NCI-H2107 treated with DMSO at 0.1 percent for 48 hours (cell line): ENCODE data around the gene TERB2.
"Not testable (repeated sequence)": the region's sequence is repeated elsewhere in the genome, so short reads cannot be mapped to it uniquely, and the experiment has no call there.

ENCODE experiments used
- DNase-seq: peaks from one replicate; lab custom pipeline; 2025; ENCODE audit not compliant: unreplicated experiment; lab: John Stamatoyannopoulos, UW

The TERB2 gene, protein sequence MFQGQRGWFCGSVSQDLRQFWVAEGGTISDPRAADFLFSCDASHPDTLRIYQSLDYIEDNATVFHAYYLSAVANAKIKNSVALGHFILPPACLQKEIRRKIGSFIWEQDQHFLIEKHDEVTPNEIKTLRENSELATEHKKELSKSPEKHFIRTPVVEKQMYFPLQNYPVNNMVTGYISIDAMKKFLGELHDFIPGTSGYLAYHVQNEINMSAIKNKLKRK

DNA sequence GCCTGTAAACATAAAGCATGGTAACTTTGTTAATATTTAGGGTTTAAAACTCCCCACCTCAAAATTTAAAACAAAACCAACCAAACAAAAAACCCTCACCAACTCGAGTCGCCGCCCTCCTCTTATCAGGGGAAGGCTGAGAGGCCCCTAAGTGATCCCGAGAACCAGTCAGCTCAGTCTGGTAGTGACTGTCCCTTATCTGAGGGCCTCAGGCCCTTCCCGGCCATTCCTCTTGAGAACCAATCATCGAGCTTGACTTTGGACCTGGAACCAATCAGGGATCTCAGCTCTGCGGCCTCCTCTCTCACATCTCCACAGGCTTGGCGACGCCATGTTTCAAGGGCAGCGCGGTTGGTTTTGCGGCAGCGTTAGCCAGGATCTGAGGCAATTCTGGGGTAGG lies at the start of gene TERB2:
Gene TERB2 (plus strand): TSS at position 300 of the 400 bp plus-strand sequence. CDS start 32 bp downstream, at position 332.
- no peak for DNase-seq

DNA sequence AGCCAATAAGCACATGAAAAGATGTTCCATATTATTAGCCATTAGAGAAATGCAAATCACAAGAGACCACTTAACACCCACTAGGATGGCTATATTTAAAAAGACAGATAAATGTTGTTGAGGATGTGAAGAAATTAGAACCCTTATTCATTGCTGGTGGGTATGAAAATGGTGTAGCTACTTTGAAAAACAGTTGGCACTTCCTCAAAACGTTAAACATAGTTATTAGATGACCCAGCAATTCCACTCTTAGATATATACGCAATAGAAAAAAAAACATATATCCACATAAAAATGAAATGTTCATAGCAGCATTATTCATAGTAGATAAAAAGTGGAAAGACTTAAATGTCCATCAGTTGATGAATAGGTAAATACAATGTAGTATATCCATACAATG lies 47.1 kb upstream of the TERB2 start:
- no peak for DNase-seq

DNA sequence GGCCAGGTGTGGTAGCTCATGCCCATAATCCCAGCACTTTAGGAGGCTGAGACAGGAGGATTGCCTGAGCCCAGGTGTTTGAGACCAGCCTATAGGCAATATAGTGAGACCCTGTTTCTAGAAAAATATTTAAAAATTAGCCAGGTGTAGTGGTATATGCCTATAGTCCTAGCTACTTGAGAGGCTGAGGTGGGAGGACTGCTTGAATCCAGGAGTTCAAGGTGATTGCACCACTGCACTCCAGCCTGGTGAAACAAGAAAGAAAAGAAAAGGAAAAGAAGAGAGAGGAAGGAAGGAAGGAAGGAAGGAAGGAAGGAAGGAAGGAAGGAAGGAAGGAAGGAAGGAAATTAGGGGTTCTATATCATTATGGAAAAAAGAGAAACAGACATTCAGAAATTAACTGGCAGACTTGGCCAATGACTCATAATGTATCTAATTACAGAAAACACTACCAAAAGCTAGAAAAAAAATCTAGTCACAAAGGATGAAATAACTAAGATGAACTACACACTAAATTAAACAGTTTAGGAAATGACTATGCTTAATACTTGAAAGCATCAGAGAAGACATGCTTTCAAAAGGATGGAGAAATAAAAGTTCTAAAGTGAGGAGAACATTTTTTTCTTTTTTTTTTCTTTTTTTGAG lies 45.4 kb upstream of the TERB2 start:
- DNase-seq: no peak

DNA sequence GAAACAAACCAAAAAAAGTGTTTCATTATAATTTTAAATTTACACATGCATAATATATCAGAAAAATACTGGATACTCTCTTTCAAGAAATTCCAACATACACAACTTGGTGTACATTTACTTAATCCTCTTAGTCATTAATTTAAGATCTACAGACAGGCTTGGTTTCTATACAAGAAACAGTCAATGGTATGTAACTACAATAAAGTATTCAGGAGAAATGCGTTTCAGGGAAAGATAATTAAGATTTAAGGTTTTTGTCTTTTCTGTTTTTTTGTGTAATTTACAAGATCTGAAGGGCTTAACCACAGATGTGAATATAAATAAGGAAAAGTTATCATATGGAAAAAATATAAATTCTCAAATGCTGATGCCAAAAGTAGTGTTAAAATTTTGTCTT lies 44.3 kb upstream of the TERB2 start:
- not testable (repeated sequence) for DNase-seq

DNA sequence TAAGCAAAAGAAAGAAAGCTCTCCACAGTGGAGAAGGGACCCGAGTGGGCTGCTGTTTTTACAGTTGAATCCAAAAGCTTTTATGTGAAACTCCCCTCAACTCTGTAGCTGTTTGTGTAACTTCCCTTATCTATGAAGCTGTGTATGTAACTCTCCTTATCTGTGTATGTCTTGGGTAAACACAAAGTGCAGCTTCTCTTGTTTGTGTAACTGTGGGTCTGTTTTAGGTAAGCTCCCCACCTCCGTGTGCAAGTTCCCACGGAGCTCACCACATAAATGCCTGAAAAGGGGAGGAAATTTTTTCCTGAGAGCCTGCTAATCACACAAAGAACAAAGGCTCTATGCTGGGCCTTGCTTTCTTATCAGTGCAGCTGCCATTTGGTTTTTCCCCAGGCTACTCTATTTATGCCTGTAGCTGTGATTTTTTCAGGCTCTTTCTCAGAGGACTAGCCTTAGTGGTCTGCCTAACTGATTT lies 43.5 kb upstream of the TERB2 start:
- not testable (repeated sequence) for DNase-seq

DNA sequence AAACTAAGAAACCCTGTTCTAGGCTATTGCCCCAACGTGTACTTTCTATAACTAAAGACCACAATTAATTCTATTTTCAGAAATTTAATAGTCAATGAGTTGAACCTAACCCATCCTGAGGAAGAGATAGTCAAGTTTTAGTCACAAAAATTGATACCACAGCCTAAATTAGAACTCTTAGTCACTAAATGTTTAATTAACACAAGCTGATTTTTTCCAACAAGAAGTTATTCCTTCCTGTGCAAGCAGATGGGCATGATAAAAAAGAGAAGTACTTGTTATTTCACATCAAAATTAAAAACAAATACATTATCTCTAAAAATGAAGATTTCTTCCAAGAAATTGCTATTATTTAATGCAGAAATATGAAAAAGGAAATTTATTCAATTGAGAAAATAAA lies 38.4 kb upstream of the TERB2 start:
- DNase-seq: no peak

DNA sequence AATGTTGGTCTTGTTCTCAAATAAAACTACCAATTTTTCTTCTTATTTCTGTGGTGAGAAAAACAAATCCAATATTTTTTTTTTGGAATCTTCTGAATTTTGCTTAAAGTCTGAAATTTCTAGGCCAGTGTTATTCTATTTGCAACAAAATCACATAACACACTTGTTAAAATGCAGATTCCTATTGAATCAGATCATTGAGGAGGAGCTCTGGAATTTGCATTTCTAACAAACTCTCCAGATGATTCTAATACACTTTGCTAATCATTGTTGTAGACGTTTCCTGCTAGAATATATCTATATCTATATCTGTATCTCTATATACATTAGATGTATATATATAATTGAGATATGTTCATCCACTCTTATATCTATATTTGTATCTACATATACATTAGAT lies 27.8 kb upstream of the TERB2 start:
- DNase-seq: not testable (repeated sequence)

DNA sequence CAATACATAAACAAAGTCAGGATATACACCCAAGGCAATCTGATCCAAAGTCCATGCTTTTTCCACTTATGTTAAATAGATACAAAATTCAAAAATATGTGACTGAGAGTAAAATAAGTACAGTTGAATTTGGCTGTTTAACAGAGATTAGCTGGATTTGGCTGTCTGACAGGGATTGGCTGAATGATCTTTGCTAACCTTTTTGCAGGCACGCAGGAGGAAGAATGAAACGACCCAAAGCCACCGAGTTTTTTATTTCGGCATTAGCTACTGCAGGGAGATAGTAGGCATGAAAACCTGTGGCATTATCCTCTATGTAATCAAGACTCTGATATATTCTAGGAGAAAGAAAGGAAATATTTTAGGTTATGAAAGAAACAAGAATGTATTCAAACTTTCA lies 26.2 kb upstream of the TERB2 start:
- DNase-seq: not testable (repeated sequence)

DNA sequence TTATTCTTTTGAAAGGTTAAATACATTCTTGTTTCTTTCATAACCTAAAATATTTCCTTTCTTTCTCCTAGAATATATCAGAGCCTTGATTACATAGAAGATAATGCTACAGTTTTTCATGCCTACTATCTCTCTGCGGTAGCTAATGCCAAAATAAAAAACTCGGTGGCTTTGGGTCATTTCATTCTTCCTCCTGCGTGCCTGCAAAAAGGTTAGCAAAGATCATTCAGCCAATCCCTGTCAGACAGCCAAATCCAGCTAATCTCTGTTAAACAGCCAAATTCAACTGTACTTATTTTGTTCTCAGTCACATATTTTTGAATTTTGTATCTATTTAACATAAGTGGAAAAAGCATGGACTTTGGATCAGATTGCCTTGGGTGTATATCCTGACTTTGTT lies 1.8 kb downstream of the TERB2 start:
- not testable (repeated sequence) for DNase-seq

DNA sequence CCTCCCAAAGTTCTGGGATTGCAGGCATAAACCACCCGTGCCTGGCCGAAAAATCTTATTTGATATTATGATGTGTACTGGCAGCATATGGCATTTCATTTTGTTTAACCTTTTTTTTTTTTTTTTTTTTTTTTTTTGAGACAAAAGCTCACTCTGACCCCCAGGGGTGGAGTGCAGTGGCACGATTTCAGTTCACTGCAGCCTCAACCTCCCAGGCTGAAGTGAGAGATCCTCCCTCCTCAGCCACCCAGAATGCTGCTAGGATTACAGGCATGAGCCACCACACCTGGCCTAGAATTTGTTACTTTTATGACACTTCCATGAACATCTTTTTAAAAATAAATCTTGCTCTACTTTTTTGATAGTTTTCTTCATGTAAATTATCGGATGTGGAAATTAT lies 12.0 kb downstream of the TERB2 start:
- no peak for DNase-seq

DNA sequence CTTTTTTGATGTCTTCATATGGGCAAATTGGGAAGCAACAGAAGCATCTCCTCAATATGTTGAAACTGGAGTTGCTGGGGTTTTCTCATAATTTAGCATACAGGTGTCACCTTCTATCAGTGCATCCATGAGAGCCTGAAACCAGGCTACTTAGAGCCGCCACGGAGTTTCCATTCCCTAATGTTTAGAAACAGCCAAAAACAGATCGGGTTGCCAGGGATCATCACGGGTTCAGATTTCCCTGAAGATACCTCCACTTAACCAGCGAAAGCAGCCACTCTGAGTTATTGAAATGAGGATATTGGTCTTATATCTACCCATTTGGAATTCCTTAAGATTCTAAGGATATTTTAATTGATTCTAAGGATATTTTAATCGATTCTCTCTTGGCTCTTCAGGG lies 14.5 kb downstream of the TERB2 start:
- peak; percentile 72 for DNase-seq

DNA sequence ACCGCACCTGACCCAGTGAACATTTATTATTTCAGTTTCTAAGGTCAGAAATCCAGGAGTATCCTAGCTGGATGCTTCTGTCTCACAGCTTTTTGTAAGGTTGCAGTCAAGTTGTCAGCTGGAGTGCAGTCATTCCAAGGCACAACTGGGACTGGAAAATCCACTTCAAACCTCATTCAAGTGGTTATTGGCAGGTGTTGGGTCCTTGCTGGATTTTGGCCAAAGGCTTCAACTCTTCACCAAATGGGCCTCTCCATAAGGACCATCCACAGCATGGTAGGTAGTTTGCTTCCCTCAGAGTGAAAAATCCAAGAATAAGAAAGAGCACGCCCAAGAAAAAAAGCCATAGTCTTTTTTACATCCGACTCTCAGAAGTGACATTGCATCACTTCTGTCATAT lies 19.7 kb downstream of the TERB2 start:
- not testable (repeated sequence) for DNase-seq

DNA sequence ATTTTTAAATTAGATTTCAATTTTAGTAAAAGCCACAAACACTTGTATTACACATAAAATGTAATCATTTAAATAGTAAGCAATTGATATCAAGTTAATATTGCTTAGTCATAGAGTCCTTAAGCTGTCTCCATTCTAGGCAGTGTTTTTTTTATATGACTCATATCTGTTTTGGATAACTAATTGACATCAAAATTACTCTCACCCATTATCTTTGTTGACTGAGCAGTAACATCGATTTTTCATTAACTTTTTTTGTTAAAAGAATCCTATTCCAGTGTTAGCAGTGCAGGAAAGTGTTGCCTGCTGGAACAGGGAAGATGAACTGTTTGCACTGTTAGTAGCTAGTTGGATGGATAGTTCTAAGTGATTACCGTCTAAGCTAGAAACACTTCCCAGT lies 21.3 kb downstream of the TERB2 start:
- not testable (repeated sequence) for DNase-seq

DNA sequence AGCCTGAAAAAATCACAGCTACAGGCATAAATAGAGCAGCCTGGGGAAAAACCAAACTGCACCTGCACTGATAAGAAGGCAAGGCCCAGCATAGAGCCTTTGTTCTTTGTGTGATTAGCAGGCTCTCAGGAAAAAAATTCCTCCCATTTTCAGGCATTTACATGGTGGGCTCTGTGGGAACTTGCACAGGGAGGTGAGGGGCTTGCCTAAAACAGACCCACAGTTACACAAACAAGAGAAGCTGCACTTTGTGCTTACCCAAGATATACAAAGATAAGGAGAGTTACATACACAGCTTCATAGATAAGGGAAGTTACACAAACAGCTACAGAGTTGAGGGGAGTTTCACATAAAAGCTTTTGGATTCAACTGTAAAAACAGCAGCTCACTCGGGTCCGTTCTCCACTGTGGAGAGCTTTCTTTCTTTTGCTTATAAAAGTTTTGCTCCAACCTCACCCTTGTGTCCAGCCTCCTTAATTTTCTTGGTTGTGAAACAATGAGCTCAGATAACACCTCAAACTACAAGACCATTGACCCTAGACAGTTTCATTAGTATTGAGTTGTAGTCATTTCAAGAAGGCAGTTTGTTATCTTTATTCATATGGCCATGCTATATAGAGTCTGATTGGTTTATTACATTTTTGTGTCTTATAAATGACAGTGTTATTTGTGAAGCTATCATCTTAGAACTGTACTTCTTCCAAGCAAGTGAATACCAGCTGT lies 23.3 kb downstream of the TERB2 start:
- DNase-seq: not testable (repeated sequence)

DNA sequence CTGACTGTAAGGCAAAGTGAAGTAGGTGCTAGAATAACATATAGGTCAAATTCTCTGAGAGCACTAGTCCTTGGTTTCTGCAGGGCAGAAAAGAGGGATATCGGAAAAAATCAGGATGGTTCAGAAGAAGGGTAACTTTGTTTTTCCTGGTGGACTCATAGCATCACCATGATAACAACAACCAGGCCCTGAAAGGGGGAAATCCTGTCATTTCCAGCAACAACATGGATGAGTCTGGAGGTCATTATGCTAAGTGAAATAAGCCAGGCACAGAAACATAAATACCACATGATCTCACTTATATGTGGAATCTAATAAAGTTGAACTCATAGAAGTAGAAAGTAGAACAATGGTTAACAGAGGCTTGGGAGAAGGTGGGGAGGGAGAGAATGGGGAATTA lies 27.7 kb downstream of the TERB2 start:
- DNase-seq: not testable (repeated sequence)

DNA sequence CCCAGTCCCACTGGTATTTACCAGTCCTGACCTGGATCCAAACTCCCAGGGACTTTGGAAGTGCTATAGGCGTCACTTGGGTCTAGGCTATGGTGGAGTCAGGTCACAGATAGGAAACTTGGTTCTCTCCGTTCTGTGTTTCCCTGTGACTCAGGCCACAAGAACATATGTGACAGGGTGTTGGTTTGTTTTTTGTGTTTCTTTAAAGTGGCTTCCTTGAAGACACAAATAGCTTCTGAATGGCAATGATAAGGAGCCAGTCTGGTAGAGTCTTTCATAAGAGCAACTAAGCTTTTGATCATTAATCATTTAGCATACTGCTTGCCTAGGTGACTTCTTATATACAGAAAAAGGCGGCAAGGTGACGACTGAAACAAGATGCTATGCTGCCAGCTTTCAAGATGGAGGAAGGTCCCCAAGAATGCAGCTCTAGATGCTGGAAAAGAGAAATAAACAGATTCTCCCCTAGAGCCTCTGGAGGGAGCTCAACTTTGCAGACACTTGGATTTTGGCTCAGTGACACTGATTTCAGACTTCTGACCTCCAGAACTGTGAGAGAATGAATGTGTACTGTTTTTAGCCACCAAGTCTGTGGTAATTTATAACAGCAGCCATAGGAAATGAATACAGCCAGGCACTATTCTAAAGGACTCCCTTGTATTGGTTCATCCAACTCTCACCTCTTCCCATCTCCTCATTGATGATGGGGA lies 30.0 kb downstream of the TERB2 start:
- DNase-seq: not testable (repeated sequence)

DNA sequence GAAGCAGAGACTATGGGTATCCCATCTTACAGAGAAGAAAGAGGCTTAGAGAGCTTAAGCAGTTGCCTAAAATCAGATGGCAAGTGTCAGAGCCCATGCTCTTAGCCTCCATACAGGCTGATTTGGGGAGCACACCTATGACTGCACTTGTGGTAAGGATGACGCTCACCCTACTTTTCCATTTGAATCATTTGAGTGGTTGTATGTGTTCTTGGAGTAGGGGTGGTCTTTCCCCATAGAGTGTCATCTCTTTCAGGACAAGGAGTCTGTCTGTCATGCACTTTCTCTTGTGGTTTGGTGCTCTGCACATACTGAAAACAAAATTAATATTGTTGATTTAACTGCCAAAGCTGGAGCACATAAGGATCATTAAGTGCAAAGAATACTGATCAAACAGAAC lies 31.2 kb downstream of the TERB2 start:
- not testable (repeated sequence) for DNase-seq

DNA sequence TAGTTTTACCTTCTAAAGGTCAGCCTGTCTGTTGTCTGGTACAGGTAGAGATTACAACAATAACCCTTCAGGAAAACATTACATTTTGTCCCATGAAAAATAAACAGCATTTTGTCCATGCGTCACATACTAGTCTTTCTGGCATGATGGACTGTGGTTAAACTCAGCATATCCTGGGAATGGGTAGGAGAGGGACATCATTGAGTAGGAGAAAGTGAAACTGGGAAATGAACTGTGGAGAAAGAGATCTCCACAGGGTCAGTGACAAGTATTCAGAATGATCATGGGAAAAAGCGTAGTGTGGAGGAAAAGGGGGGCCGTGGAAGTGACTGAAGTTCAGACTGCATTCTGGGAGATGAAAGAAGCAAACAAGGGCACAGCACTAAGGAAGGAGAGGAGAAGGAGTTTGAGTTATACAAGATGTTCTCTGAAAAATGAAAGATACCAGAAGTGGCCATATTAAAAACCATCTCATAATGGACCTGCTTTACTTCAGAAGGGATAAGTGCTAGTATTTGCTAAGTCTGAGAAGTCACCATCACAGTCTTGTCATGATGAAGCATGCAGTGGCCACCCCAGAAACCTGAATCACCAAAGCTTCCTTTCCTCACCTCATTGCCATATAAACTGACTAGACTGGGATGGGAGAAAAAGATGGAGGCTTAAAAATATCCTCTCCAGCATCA lies 31.8 kb downstream of the TERB2 start:
- DNase-seq: not testable (repeated sequence)

DNA sequence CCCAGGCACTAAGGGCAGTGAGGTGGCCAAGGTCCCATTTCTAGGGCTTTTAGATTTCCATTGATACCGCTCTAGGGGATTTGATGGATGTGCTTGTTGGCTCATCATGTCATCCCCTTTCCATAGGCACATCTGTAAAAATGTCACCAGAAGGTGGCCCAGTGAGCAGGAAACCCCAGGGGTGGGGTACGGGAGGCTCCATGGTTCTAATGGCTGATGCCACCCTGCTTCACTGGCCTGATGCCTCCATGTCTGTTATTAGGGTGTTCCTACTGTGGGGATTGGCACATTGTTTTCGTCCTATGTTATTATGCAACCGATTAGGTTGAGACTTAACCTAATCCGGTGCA lies 32.4 kb downstream of the TERB2 start:
- DNase-seq: not testable (repeated sequence)

DNA sequence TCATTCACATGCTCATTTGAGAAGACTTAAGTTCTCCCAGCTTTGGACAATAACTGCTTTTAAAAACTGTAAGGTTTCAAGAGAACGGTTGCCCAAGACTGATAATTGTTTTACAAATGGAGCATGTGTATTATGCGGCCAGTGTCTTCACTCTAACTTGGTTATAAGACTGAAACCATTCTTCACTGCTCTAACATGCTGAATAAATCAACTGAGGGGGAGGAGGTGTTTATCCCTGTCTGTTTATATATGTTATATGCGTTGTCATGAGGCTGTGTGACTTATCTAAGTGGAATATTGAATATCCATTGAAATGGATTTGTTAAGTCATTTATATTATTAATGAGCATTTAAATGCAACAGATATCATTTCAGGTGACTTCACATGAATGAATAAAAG lies 41.1 kb downstream of the TERB2 start:
- DNase-seq: not testable (repeated sequence)

DNA sequence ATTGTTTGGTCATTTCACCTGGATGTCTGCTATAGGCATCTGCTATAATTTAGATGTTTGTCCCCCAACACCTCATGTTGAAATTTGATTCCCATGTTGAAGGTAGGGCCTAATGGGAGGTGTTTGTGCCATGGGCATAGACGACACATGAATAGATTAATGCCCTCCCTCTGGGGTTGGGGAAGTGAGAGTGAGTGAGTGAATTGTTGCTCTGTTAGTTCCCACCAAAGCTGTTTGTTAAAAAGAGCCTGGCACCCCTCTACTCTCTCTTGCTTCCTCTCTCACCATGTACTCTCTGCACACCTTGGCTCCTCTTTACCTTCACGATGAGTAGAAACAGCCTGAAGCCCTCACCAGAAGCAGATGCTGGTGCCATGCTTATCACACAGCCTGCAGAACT lies 42.6 kb downstream of the TERB2 start:
- DNase-seq: no peak
